Activated T-cell treated with anti-CD3 and anti-CD28 coated beads for 24 hours (primary cell): ENCODE results near the gene SLC26A8.

Experiments
- DNase-seq: peaks from one replicate; pipeline ENCODE4 v3.0.0-alpha.2; 2020; ENCODE audit warnings: low read depth

Gene SLC26A8, protein sequence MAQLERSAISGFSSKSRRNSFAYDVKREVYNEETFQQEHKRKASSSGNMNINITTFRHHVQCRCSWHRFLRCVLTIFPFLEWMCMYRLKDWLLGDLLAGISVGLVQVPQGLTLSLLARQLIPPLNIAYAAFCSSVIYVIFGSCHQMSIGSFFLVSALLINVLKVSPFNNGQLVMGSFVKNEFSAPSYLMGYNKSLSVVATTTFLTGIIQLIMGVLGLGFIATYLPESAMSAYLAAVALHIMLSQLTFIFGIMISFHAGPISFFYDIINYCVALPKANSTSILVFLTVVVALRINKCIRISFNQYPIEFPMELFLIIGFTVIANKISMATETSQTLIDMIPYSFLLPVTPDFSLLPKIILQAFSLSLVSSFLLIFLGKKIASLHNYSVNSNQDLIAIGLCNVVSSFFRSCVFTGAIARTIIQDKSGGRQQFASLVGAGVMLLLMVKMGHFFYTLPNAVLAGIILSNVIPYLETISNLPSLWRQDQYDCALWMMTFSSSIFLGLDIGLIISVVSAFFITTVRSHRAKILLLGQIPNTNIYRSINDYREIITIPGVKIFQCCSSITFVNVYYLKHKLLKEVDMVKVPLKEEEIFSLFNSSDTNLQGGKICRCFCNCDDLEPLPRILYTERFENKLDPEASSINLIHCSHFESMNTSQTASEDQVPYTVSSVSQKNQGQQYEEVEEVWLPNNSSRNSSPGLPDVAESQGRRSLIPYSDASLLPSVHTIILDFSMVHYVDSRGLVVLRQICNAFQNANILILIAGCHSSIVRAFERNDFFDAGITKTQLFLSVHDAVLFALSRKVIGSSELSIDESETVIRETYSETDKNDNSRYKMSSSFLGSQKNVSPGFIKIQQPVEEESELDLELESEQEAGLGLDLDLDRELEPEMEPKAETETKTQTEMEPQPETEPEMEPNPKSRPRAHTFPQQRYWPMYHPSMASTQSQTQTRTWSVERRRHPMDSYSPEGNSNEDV

DNA sequence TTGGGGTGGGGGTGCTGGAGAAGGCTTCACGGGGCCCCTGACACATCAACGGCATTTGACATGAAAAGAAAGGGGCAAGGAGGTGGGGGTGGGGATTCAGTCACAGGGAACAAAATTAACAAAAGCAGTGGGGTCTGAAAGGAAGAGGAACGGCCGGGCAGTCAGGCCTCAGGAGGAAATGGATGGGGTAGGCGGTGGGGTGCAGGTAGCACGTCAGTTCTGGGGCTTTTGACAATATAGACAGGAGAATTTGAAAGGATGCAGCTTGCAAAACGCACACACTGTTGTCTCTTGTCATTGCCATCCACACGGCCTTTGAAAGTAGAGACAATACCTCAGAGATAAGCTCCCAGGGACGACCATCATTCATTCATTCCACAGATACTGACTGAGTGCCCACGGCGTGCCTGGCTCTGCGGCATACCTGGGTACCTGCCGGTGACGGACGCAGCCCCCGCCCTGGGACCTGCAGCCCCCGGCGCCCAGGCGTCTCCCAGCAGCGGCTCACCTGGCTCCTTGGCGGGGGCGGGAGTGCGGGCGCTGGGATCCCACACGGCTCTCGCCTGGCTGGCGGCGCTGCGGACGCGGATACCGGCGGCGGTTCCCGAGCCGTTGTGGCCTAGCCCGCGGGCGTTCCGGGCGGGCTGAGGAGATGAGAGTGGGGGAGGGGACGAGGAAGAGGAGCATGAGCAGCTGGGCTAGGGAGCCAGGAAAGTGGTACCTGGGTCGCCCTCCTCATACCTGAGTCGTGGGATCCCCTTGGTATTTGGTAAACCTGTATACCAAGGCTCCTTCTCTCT, at the start of gene SLC26A8:
TSS of gene SLC26A8 (minus strand) at position 646 of the 800 bp plus-strand sequence. CDS start 4,934 bp downstream, outside the sequence.
- DNase-seq: no peak

DNA sequence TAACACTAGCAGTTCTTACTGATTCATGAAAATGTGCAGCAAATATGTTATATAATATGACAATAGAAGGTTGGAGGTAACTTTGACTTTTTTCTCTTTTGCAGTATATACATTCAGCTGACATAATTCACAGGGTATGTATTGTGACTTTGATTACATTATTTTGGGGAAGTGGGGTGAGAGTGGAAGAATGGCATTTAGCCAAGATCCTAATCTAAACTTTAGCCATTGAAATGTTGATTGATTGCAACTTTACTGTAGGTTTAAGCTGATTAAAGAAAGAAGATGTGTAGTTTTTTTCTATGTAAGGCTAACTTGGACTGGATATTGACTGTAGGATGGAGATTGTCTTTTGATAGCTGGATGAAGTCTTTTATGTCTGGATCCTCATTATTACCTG, 49.1 kb upstream of the SLC26A8 start:
- DNase-seq: no peak

DNA sequence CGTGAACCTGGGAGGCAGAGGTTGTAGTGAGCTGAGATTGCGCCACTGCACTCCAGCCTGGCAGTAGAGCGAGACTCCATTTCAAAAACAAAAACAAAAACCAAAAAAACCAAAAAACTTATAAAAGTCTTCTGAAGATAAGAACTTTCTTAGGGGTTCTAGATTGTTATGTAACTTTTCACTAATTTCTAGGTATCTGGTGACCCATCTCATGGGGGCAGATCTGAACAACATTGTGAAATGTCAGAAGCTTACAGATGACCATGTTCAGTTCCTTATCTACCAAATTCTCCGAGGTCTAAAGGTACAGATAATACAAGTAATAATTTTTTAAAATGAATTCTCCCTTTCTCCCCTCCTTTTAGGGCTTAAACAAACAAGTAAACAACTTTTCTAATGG, 48.2 kb upstream of the SLC26A8 start:
- DNase-seq: no peak

DNA sequence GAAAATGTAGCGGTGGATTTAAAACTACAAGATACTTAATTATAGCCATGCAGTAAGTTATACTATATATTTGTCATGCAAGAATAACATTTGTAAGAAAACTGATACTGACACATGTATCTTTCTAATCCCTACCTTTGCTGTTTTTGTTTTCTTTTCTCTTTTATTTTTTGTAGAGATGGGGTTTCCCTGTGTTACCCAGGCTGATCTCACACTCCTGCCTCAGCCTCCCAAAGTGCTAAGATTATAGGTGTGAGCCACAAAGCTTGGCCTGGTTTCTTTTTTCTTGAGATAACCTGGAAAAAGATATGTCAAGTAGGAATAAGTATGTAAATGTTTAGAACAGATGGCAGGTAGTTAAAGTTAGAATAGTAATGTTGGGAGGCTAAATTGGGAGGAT, 47.3 kb upstream of the SLC26A8 start:
- DNase-seq: no peak

DNA sequence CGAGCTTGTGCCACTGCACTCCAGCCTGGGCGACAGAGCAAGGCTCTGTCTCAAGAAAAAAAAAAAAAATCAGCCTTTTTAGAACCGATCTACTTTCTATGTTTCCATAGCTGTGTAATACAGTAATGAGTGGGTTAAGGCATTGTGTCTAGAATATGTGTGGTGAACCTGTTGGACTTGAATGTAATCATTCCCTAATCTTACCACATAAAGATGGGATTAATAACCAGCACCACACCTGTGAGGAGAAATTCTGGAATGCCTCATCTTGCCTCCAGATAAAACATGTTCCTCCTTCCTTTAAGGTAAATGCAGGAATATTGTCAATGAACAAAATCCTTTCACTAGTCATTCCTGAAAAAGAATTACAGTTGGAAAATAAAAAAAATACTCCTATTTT, 46.8 kb upstream of the SLC26A8 start:
- no peak for DNase-seq

DNA sequence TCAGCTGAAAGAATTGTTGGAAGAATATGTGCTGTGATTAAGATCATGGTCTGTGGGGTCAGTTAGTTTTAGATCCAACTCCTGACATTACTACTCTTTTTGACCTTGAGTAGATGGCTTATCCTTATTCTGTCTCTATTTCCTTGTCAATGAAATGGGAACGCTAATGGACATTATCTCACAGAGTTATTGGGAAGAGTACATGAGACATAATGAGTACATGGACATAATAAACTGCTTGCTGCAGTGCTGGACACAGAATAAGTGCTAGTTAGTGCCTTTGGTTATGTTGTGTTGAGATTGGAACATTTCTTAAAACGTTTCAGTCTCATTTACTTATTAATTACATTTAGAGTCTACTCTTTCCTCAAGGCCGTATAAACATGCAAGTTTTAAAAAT, 45.8 kb upstream of the SLC26A8 start:
- DNase-seq: no peak

DNA sequence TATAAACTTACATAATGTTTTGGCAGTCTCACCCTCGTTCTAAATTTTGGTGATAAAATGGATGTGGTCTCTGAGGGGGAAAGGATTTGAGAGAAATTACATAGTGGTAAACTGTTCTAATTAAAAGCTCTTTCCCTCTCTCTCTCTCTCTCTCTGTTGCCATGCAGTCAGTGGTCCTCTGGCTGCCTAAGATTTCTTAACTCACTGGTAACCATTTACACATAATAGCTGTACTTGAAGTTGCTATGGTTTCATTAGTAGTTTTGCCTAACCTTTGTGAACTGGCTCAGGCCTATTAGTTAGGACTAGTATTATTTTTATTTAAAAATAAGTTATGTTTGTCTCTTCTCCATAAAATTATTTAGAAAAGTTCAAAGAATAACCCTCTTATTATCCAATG, 45.1 kb upstream of the SLC26A8 start:
- DNase-seq: no peak

DNA sequence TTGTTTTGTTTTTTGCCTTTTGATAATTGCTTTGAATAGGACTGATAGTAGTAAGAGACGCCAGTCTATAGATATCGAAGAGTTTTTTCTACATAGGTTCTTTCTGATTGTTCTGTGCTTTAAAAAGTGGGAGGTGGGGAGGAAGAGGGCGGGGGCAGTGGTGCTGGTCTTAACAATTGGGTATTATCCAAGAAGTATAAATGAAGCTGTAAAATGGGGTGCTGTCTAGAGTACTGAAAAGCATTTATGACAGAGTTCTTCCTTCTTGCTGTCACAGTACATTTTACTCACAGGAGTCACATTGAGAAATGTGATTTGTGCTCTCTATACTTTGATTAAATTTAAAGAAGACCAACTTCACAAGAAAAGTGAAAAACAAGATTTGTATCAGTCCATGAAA, 44.1 kb upstream of the SLC26A8 start:
- DNase-seq: no peak

DNA sequence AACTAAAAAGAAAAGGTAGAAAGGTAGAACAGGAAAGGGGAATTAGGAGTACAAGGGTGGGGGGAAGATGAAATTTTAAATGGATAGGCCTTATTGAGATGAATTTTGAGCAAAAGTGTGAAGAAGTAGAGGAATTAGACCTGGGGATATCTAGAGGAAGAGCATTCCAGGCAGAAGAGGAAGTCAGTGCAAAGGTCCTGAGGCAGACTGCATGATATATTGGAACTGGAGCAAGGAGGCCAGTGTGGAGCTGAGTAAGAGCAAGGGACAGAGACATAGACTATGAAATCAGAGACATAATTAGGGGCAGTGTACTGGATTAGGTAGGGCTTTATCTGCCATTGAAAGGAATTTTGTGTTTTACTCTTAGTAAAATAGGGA, 43.6 kb upstream of the SLC26A8 start:
- DNase-seq: no peak

DNA sequence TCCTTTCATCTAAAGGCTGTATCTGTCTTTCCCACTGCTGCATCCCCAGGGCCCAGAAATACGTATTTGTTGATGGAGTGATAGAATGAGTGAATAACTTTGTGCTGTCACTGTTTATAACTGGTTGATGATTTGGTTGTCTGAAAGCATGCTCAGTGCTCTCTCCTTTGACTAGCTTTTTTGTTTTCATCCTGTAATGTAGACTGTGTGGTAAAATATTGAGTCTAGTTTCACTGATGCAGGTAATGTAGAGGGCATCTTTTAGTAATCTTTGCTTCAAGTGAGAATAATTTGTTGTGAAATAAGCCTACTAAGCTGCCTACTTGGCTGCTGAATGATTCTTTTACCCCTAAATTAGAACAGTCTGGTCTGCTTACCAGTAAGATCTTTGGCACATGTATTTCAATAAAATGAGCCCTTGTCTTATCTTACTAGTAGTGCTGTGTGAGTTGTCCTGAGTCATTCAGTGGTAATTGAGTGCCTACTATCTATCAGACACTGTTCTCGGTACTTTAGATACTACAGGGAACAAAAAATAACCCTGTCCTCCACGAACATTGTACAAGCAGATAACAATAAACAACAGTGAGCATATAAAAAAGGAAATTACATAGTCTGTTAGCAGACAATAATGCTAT, 43.1 kb upstream of the SLC26A8 start:
- DNase-seq: no peak

DNA sequence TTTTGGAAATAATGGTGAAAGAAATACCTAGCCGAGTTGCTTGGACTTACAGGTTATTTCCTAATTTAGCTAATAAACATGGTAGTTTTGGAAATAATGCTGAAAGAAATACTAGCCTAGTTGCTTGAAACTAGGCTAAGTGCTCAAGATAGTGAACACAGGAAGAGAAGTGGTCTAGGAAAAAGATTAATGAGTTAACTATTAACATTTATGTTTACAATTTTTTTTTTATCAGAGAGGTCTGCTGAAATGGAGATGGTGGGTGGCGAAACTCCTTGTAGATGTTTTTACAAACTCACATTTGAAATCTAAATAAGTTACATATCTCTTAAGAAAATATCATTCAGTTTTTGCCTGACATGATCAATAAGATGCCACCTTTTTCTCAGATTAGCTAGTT, 42.4 kb upstream of the SLC26A8 start:
- DNase-seq: no peak

DNA sequence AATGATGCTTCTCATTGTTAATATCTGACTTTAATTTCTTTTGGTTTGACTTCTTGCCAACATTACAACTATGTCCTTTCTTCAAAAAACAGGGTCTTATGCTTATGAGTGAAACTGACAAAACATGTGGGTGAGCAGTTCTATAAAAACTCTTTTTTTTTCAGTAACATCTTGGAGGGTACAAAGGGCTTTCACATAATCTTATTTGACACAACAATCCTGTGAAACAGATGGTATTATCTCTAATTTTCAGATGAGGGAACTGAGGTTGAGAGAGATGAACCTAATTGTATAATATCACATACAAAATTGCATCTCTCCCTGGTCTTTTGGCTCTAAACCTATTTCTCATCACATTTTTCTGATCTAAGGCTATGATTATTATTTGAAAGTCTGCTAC, 41.5 kb upstream of the SLC26A8 start:
- no peak for DNase-seq

DNA sequence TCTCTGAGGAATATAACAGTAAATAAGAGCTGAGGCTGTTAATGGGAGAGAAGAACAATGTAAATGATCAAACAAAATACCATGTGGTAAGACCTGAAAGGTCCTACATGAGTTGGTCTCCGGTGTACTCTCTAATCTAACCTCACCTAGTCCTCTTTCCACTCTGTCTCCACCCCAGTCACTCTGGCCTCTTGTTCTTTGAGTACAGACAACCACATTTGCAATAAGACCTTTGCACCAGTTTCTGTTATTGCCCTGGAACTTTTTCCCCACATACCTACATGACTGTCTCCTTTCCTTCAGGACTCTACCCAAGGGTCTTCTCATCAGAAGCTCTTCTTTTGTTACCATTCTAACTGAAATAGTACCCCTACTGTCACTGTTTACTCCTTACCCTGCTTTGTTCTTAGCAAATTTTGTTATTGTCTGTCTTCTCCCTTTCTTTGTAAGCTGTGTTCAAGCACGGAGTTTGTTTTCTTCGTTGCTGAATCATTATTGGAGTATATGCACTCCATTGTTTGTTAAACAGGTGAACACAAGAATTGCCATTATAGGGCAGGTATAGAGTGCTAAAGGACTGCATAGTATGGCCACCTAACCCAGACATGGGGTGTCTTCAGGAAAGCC, 40.4 kb upstream of the SLC26A8 start:
- no peak for DNase-seq

DNA sequence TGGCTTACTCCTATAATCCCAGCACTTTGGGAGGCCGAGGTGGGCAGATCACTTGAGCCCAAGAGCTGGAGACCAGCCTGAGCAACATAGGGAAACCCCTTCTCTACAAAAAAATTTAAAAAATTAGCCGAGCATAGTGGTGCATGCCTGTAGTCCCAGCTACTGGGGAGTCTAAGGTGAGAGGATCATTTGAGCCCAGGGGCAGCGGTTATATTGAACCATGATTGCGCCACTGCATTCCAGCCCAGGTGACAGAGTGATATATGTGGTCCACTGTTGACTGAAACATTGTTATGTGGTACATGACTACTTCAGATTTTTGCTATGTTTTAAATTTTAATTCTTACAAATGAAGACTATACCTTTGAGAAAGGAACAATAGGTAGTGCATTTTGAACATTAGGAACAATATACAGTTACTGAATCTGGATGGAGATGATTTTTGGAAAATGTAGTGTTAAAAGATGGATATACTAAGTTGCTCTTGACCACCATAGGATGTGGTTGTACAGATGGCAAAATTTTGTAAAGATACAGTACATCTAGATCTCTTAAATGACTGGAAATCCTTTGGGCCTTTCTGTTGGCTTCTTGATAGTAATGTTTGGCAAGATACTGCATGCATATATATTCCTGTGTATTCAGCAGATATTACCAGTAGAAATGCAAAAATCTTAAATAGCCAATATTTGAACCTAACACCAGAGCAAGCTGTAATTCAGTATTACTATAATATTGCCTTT, 39.0 kb upstream of the SLC26A8 start:
- DNase-seq: no peak

DNA sequence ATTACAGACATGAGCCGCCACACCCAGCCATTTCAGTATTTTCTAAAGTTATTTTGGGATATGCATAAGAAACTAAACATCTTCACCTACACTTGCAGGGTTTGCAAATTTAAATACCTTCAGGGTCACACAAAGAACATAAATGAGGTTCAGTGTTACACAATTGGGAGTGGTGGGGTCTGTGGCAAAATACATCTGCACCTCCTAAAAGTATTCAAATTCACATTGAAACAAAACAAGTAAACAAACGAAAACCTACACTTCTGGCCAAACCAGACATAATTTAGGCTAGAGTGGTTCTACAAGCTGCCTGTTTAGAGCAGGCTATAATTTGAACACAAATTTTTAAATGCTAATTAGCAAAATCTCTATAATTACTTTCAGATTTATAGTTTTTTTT, 37.8 kb upstream of the SLC26A8 start:
- DNase-seq: no peak

DNA sequence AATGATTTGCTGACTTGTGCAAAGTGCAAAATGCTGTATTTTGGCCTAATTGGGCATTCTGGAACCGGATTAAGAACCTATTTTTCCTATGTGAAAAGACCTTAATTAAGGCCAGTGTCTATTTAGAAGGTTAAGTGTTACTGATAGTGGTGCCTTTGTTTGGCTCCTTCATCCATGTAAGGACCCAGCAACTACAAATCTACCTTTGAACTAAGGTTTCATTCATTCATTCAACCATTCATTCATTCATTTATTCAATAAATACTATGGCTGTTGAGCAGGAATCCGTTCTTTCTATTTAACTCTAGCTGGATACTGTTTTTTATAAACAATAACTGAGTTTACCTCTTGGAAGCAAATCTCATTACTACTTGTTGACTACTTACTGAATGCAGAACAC, 36.8 kb upstream of the SLC26A8 start:
- DNase-seq: no peak

DNA sequence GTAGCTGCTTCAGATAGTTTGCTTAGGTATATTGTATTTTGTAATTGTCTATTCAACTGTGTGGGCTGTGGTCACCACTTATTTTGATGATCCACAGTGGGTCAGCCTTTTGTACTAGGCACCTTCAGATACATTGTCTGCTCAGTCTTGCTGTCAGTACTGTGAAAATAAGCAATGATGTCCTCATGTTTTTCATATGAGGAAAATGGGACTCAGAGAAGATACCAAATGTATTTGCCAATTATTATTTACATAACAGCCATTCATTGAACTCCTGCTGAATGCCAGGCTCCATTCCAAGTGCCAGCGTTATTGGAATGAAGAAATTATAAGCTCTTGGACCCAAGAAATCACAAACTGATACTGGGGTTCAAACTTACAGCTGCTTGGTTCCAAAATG, 31.7 kb upstream of the SLC26A8 start:
- no peak for DNase-seq

DNA sequence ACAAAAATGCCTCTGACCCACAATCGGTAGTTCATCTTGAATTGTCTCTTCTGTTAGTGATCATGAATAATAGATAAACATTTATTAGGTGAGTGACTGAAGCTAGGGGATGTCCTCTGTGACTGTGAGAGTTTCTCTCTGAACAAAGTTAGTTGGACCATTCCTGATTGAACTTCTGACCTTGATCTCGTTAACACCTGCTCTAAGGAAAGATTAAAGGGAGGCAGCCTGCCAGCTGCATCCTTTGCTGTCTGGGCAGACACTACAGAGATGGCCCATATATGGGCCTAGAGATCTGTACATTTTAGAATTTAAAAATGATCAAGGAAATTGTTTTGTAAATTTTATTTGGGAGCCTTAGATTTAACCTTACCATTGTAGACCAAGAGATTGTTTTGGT, 30.5 kb upstream of the SLC26A8 start:
- no peak for DNase-seq

DNA sequence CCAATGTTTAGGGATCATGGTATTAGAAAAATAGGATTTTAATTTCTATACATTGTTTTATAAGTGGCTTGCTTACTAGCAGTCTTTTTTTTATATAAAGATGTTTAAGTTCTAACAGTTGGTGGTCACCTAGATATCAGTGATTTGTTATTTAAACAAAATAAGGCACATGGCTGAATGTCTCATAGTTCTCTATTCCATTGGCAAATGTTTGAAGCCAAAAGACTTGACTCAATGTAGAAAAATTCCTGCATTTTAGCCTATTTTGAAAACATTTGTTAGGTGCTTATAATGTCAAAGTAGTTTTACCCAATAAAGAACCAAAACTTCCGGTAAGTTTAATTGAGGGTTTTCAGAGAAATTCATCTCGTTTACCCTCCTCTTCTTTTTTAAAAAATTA, 30.0 kb upstream of the SLC26A8 start:
- no peak for DNase-seq

DNA sequence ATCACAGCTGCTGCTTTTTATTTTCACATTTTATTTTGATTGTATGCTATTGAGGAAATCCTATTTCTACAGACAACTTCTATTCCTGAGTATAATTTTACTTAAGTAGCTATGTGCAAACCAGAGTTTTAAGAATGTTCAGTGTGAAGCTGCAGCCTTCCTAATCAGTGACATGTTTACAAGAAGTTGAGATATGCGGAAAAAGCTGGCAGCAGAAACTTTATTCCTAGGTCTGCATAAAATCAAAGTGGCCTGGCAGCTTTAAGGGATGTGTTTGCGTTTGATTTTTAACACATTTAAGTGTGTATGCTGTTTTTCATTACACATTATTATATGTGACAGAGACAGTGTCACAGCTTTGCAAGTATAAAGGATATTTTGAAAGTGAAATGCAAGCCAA, 29.4 kb upstream of the SLC26A8 start:
- no peak for DNase-seq

DNA sequence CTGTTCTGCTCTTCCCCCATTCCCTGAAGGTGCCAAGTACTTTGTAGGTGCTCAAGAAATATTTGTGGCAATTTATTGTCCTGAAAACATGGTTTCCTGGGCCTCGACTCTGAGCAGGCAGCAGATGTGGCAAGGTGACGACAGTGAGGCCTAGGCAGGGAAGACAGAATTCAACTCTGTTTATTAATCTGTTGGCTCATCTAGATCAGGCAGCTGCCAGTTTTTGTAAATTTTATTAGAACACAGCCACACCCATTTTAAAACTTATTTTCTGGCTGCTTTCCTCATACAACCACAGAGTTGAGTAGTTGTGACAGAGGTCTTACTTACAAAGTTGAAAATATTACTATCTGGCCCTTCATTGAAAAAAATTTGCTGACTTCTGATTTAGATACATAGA, 27.7 kb upstream of the SLC26A8 start:
- DNase-seq: no peak
